Measurements from ENCODE around the gene RASGEF1C.
"Not testable (repeated sequence)": the region's sequence is repeated elsewhere in the genome, so short reads cannot be mapped to it uniquely, and the experiment has no call there.

The RASGEF1C gene

DNA sequence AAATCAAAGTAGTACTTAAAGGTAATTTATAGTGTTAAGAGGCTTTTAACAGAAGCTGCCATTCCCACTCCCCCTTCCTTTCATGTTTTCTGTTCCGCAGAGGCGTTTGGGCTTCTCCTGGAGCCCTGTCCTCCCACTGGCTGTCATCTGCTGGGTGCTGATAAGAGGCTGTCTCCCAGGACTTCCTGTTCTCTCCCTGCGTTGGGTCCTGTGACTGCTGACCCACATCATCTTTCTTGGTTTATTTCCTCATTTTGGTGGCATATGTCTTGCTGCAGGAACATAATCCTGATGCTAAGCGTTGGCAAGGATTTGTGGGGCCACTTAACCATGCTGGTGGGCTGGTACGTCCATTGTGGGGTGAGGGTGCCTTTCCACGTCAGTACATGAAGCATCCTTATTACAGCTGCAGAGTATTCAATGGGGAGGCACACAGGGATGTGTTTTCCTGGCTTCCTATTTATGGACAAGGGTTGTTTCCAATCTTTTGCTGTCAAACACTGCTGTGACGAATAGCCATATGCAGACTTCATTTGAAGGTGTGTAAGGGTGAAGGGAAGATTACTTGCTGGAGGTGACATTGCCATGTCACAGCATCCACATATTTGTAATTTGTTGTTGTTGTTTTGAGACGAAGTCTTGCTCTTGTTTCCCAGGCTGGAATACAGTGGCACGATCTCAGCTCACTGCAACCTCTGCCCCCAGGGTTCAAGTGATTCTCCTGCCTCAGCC is 115.2 kb downstream of the RASGEF1C start:
- no peak overlapping the region for H3K9ac ChIP-seq (ENCODE audit: low read length)
- no peaks in the 10 kb centered on the region for H3K9me3 ChIP-seq (ENCODE audit: control insufficient read depth, low read length)
- H3K36me3 ChIP-seq (ENCODE audit: control insufficient read depth, insufficient read depth, low read length) = no peaks in the 10 kb centered on the region
- H3K27me3 ChIP-seq (ENCODE audit: control insufficient read depth, insufficient read depth, low read length) = peaks cover 3% of the 10 kb centered on the region
- no peak overlapping the region for H3K4me3 ChIP-seq (ENCODE audit: low read length)
- H3K4me1 ChIP-seq (ENCODE audit: control insufficient read depth, insufficient read depth, low read length) = no peaks in the 10 kb centered on the region

DNA sequence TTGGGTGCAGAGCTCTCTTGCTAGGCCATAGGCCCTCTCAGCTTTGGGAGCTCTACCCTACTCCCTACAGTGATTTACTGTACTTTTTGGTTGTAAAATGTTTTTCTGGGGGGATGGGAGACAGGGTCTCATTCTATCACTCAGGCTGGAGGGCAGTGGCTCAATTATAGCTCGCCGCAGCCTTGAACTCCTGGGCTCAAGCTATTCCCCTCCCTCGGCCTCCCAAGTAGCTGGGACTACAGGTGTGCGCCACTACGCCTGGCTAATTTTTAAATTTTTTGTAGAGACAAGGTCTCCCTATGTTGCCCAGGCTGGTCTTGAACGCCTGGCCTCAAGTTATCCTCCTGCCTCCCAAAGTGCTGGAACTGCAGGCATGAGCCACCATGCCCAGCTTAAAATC is 115.8 kb downstream of the RASGEF1C start:
- Histone ChIP-seq H3K4me3 (ENCODE audit: low read length) (no peak overlapping the region), H3K4me1 (ENCODE audit: control insufficient read depth, insufficient read depth, low read length) (no peaks in the 10 kb centered on the region), H3K9ac (ENCODE audit: low read length) (no peak overlapping the region), H3K27me3 (ENCODE audit: control insufficient read depth, insufficient read depth, low read length) (peaks cover 3% of the 10 kb centered on the region), H3K36me3 (ENCODE audit: control insufficient read depth, insufficient read depth, low read length) (no peaks in the 10 kb centered on the region), H3K9me3 (ENCODE audit: control insufficient read depth, low read length) (no peaks in the 10 kb centered on the region)

DNA sequence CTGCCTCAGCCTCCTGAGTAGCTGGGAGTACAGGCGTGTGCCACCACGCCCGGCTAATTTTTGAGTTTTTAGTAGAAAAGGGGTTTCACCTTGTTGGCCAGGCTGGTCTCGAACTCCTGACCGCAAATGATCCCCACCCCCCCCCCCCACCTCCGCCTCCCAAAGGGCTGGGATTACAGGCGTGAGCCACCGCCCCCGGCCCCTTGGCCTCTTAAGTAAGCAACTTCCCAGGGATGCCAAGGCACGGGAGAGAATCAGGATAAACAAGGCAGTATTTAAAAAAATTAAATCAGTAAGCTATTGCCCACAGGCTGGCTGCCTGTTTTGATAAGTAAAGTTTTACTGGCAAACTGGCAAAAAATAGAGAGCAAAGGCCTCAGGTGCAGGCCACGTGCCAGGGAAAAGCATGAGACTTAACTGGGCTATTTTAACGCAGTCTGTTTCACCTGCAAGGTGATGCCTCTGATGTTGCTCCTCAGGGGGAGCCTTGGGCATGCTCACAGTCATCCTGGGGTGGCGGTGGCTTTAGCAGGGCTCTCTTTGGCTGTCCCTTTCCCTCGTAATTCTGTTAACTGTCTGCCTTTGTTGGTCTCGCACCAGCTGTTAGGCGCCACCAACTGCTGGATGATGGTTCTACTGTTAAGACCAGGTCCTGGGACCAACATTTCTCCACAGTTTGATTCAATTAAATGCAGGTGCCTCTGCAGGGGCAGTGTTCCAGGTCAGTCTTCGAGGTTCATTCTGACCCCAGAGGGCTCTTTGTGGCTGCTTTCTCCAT is 118.1 kb downstream of the RASGEF1C start:
- peaks cover 3% of the 10 kb centered on the region for H3K27me3 ChIP-seq (ENCODE audit: control insufficient read depth, insufficient read depth, low read length)
- H3K9ac ChIP-seq (ENCODE audit: low read length) = no peak overlapping the region
- no peaks in the 10 kb centered on the region for H3K9me3 ChIP-seq (ENCODE audit: control insufficient read depth, low read length)
- no peak overlapping the region for H3K4me3 ChIP-seq (ENCODE audit: low read length)
- H3K36me3 ChIP-seq (ENCODE audit: control insufficient read depth, insufficient read depth, low read length) = no peaks in the 10 kb centered on the region
- no peaks in the 10 kb centered on the region for H3K4me1 ChIP-seq (ENCODE audit: control insufficient read depth, insufficient read depth, low read length)

DNA sequence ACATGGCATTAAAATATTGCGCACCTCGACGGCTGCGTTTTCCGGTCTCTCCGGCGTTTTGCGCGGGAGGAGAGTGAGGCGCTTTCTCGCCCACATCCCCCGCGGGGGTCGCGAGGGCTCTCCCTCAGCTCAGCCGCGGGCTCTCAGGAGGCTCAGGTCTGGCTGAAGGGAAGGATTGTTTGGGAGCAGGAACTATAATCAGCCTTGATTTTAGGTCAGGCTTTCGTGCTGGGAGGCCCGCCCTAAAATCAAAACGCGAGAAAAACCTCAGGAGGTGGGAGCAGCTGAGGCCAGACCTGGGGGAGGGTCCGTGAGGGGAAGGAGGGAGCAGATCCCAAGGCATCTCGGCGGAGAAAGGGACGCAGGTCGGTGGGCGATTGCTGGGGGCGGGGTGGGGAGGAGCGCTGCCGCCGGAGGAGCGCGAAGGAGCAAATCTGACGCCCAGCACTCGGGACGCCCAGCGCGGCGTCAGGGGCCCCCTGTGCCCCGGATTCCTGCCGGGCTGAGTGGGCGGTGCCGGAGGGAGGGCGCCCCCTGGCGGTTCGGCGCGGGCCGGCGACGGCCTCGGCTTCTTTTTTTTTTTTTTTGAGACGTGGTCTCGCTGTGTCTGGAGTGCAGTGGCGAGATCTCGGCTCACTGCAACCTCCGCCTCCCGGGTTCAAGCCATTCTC is 118.8 kb downstream of the RASGEF1C start:
- no peaks in the 10 kb centered on the region for H3K36me3 ChIP-seq (ENCODE audit: control insufficient read depth, insufficient read depth, low read length)
- peak overlapping the region; percentile 69 for H3K9ac ChIP-seq (ENCODE audit: low read length)
- H3K27me3 ChIP-seq (ENCODE audit: control insufficient read depth, insufficient read depth, low read length) = peaks cover 3% of the 10 kb centered on the region
- H3K4me3 ChIP-seq (ENCODE audit: low read length) = peak overlapping the region; percentile 31
- H3K4me1 ChIP-seq (ENCODE audit: control insufficient read depth, insufficient read depth, low read length) = peaks cover 2% of the 10 kb centered on the region
- H3K9me3 ChIP-seq (ENCODE audit: control insufficient read depth, low read length) = no peaks in the 10 kb centered on the region

DNA sequence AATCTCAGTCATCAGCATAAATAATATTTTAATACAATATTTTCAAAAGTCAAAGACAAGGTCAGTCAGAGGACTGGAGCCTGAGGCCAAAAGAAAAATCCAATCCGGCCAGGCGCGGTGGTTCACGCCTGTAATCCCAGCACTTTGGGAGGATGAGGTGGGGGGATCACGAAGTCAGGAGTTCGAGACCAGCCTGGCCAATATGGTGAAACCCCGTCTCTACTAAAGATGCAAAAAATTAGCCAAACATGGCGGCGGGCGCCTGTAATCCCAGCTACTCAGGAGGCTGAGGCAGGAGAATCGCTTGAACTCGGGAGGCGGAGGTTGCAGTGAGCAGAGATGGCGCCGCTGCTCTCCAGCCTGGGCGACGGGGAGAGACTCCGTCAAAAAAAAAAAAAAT is 119.4 kb downstream of the RASGEF1C start:
- not testable (repeated sequence) for H3K9me3 ChIP-seq (ENCODE audit: control insufficient read depth, low read length); H3K4me1 ChIP-seq (ENCODE audit: control insufficient read depth, insufficient read depth, low read length); H3K27me3 ChIP-seq (ENCODE audit: control insufficient read depth, insufficient read depth, low read length); H3K36me3 ChIP-seq (ENCODE audit: control insufficient read depth, insufficient read depth, low read length); H3K9ac ChIP-seq (ENCODE audit: low read length); H3K4me3 ChIP-seq (ENCODE audit: low read length)

DNA sequence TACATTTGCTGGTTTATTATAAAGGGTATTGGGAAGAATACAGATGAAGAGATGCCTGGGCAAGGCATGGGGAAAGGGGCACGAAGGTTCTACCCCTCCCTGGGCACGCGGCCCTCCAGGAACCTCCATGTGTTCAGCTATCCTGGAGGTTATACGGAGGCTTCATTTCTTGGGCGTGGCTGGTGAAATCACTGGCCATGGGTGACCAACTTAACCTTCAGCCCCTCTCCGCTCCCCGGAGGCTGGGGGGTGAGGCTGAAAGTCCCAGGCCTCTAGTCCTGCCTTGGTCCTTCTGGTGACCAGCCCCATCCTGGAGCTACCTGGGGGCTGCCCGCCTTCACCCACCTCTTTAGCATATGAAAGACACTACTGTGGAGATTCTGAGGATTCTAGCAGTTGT is 120.5 kb downstream of the RASGEF1C start:
- Histone ChIP-seq H3K9ac (ENCODE audit: low read length) (no peak overlapping the region), H3K36me3 (ENCODE audit: control insufficient read depth, insufficient read depth, low read length) (no peaks in the 10 kb centered on the region), H3K9me3 (ENCODE audit: control insufficient read depth, low read length) (no peaks in the 10 kb centered on the region), H3K27me3 (ENCODE audit: control insufficient read depth, insufficient read depth, low read length) (peaks cover 3% of the 10 kb centered on the region), H3K4me1 (ENCODE audit: control insufficient read depth, insufficient read depth, low read length) (peaks cover 5% of the 10 kb centered on the region), H3K4me3 (ENCODE audit: low read length) (no peak overlapping the region)

DNA sequence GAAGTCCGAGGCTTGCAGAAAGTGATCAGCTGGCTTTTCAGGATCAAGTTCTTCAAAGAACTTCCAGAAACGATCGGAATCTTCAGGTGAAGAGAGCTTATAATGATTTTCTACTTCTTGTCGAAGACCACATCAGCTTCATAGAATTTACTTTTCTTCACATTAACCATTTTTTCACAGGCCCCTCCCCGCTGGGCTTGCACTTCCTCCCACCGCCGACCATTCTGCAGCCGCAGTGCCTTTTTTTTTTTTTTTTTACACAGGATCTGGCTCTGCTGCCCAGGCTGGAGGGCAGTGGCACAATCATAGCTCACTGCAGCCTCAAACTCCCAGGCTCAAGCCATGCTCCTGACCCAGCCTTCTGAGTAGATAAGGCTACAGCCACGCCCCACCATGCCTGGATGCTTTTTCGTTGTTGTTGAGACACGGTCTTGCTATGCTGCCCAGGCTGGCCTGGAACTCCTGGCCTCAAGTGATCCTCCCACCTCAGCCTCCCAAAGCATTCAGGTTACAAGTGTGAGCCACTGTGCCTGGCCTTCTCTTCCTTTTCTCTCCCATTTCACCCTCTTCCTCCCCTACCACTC is 122.1 kb downstream of the RASGEF1C start:
- Histone ChIP-seq H3K4me3 (ENCODE audit: low read length) (no peak overlapping the region), H3K4me1 (ENCODE audit: control insufficient read depth, insufficient read depth, low read length) (peaks cover 5% of the 10 kb centered on the region), H3K9ac (ENCODE audit: low read length) (no peak overlapping the region), H3K27me3 (ENCODE audit: control insufficient read depth, insufficient read depth, low read length) (peaks cover 3% of the 10 kb centered on the region), H3K9me3 (ENCODE audit: control insufficient read depth, low read length) (no peaks in the 10 kb centered on the region), H3K36me3 (ENCODE audit: control insufficient read depth, insufficient read depth, low read length) (no peaks in the 10 kb centered on the region)

DNA sequence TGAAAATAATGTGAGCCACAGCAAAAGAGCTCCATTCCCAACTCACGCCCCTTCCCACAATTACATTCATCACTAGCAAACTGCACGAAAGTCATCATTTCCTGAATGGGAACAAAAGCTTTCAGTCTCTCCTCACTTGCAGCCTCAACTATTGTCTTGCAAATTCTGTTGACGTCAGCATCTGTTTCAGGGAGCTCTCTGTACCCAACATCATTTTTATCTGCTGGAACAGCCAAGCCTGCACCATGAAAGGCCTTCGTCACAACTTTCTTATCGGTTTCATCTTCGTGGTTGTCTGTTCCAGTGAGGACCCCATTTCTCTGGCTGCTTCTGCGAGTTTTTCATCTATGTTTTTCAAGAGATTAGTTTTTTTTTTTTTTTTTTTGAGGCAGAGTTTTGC is 123.2 kb downstream of the RASGEF1C start:
- H3K9me3 ChIP-seq (ENCODE audit: control insufficient read depth, low read length) = no peaks in the 10 kb centered on the region
- H3K4me1 ChIP-seq (ENCODE audit: control insufficient read depth, insufficient read depth, low read length) = peaks cover 5% of the 10 kb centered on the region
- no peak overlapping the region for H3K4me3 ChIP-seq (ENCODE audit: low read length)
- no peaks in the 10 kb centered on the region for H3K36me3 ChIP-seq (ENCODE audit: control insufficient read depth, insufficient read depth, low read length)
- peaks cover 3% of the 10 kb centered on the region for H3K27me3 ChIP-seq (ENCODE audit: control insufficient read depth, insufficient read depth, low read length)
- H3K9ac ChIP-seq (ENCODE audit: low read length) = no peak overlapping the region

DNA sequence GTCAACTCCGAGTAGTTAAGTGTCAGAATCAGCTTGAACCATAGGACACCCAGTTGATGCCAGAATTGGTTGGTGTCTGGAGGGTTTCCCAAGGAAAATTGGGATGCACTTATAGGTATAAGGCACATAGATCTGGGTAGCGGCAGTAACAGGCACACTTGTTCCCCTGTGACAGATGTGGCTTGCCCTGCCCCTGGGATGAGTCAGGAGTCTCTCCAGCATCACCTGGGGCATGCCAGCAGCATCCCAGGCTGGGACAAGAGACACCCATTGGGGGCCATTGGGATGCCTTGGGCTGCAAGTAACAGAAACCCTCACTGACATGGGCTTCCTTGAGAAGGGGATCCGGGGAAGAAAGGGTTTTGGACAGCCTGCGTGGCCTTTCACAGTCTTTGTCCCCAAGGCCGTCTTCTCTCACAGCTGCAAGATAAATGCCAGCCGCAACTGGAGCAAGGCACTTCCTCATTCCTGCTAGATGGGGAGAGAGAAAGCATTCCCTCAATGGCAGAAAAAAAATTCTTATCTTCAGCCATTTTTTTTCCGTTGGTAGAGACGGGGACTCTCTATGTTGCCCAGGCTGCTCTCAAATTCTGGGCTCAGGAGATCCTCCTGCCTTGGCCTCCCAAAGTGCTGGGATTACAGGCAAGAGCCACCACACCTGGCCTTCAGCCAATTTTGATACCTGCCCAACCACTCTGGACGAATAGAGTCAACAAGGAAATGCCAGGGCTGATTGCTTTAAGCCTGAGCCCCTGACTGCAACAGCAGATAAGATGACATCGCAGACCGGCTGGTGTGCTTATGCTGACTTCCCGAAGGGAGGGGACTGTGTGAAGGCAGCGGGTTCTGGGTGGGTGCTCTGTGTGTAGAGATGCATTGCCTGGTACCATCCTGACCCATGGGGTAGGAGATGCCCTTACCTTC is 124.1 kb downstream of the RASGEF1C start:
- no peak overlapping the region for H3K4me3 ChIP-seq (ENCODE audit: low read length)
- no peak overlapping the region for H3K9ac ChIP-seq (ENCODE audit: low read length)
- no peaks in the 10 kb centered on the region for H3K36me3 ChIP-seq (ENCODE audit: control insufficient read depth, insufficient read depth, low read length)
- peaks cover 3% of the 10 kb centered on the region for H3K27me3 ChIP-seq (ENCODE audit: control insufficient read depth, insufficient read depth, low read length)
- peaks cover 5% of the 10 kb centered on the region for H3K4me1 ChIP-seq (ENCODE audit: control insufficient read depth, insufficient read depth, low read length)
- no peaks in the 10 kb centered on the region for H3K9me3 ChIP-seq (ENCODE audit: control insufficient read depth, low read length)

DNA sequence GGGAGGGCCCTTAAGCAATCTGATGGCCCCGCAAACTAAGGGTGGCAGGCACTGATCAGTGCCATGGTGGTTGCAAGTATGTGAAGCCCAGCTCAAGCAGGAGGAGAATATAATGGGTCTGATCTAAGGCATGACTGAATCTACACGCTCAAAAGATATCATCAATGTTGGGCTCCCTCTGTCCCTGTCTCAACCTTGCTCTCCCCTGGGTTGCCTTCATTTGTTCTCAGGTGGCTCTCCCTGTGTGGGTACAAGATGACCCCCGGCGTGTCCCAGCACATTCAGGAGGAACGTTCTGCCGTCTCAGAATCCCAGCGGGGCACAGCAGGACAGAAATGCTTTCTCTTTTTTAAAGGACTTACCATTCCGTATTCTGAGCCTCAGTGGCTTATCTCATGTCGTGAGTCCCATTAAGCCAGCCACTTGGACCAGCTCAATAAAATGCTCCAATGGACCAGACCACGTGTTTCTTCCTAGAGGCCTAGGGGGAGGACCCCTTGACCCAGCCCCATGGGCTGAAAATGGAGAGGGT is 125.4 kb downstream of the RASGEF1C start:
- no peak overlapping the region for H3K9ac ChIP-seq (ENCODE audit: low read length)
- peaks cover 5% of the 10 kb centered on the region for H3K4me1 ChIP-seq (ENCODE audit: control insufficient read depth, insufficient read depth, low read length)
- H3K4me3 ChIP-seq (ENCODE audit: low read length) = no peak overlapping the region
- H3K36me3 ChIP-seq (ENCODE audit: control insufficient read depth, insufficient read depth, low read length) = no peaks in the 10 kb centered on the region
- H3K9me3 ChIP-seq (ENCODE audit: control insufficient read depth, low read length) = no peaks in the 10 kb centered on the region
- H3K27me3 ChIP-seq (ENCODE audit: control insufficient read depth, insufficient read depth, low read length) = peaks cover 10% of the 10 kb centered on the region

Measured in mucosa of stomach (tissue), 1 donor.